GM12878 (cell line): ENCODE results near the gene SLC32A1. TPM values are rescaled to one million over a fixed set of nuclear protein-coding genes. Genes with fewer than 3 reads are reported as not detected.

Experiments
- ATF7 ChIP-seq: fragments of 450-650 bp; IDR thresholded peaks from 2 replicates; pipeline ENCODE4 v1.6.1; 2016; ENCODE audit warnings: low read depth, mild to moderate bottlenecking
- BCL3 ChIP-seq: IDR thresholded peaks from 2 replicates; pipeline ENCODE4 v1.6.1; 2011; ENCODE audit warnings: borderline replicate concordance, low read depth, mild to moderate bottlenecking, moderate library complexity, low read length; ENCODE audit not compliant: insufficient read depth, poor library complexity, severe bottlenecking
- BCLAF1 ChIP-seq: fragments of 450-650 bp; IDR thresholded peaks from 2 replicates; pipeline ENCODE4 v1.6.1; 2017; ENCODE audit warnings: antibody characterized with exemption, mild to moderate bottlenecking, moderate library complexity
- E2F8 ChIP-seq: fragments of 450-650 bp; IDR thresholded peaks from 2 replicates; pipeline ENCODE4 v1.6.1; 2018; ENCODE audit warnings: mild to moderate bottlenecking, low read depth, moderate library complexity; ENCODE audit not compliant: partially characterized antibody
- FOS ChIP-seq: IDR thresholded peaks from 3 replicates; pipeline ENCODE4 v1.6.1; 2011; ENCODE audit warnings: borderline replicate concordance; ENCODE audit not compliant: insufficient read length; ENCODE audit errors: extremely low read depth
- FOXK2 ChIP-seq: fragments of 450-650 bp; IDR thresholded peaks from 2 replicates; pipeline ENCODE4 v1.6.1; 2017; ENCODE audit warnings: mild to moderate bottlenecking, moderate library complexity
- IRF4 ChIP-seq: IDR thresholded peaks from 2 replicates; pipeline ENCODE4 v1.6.1; 2011; ENCODE audit warnings: low read depth, low read length
- MTA3 ChIP-seq: IDR thresholded peaks from 2 replicates; pipeline ENCODE4 v1.6.1; 2012; ENCODE audit warnings: low read length, inconsistent platforms, borderline replicate concordance
- RAD51 ChIP-seq: fragments of 450-650 bp; IDR thresholded peaks from 2 replicates; pipeline ENCODE4 v1.6.1; 2016; ENCODE audit warnings: moderate library complexity, mild to moderate bottlenecking, inconsistent platforms
- RFX5 ChIP-seq: IDR thresholded peaks from 2 replicates; pipeline ENCODE4 v1.6.1; 2011; ENCODE audit warnings: low read depth, low read length, improper control_type of control experiment
- SIN3A ChIP-seq: IDR thresholded peaks from 2 replicates; pipeline ENCODE4 v1.6.1; 2012; ENCODE audit warnings: low read depth, low read length, improper control_type of control experiment
- SP1 ChIP-seq: IDR thresholded peaks from one replicate; pipeline ENCODE4 v1.6.1; 2011; ENCODE audit warnings: low read depth, low read length
- USF2 ChIP-seq: IDR thresholded peaks from 2 replicates; pipeline ENCODE4 v1.6.1; 2011; ENCODE audit warnings: low read depth, low read length, improper control_type of control experiment, borderline replicate concordance
- polyA plus RNA-seq, 11 experiments: library from polyadenylated mRNA; depleted of rRNA in 4 of 11; unstranded in 6 of 11; stranded (reverse) in 5 of 11; fragments of >200 nt; fragmentation: Nextera tagmentation in 4 of 11; fragmentation: Illumina TruSeq in 1 of 11; extraction: Ambion mirVana in 4 of 11; extraction: Trizol in 1 of 11; gene quantifications; 1 replicate in 1 of 11; 2 replicates in 10 of 11; pipeline versions ENCODE4 v1.2.1 to v1.2.3, GENCODE V29; 2011 to 2016; ENCODE audit warnings: inconsistent platforms in 2 of 11, missing spikeins in 2 of 11, low read depth in 1 of 11
- total RNA-seq, 4 experiments: library from RNA; depleted of rRNA in 3 of 4; stranded (reverse); fragments of >200 nt in 3 of 4; fragmentation: Illumina TruSeq in 1 of 4; extraction: Trizol in 1 of 4; gene quantifications; 2 replicates each; pipeline versions ENCODE4 v1.2.1 to v1.2.3, GENCODE V29; 2013 to 2021
- TF ChIP-seq, protein P1 (sequence below): fragments of 450-650 bp; formaldehyde crosslinking; IDR thresholded peaks from 2 replicates; pipeline ENCODE4 v1.4.0; 2022; ENCODE audit warnings: mild to moderate bottlenecking, moderate library complexity
- TF ChIP-seq, protein P2 (sequence below): fragments of 450-650 bp; IDR thresholded peaks from 2 replicates; pipeline ENCODE4 v1.6.1; 2018; ENCODE audit warnings: borderline replicate concordance, mild to moderate bottlenecking; ENCODE audit not compliant: partially characterized antibody

SLC32A1 gene
- total and polyA plus RNA-seq, 10 of the 15 experiments (the other 5 are each of a cell fraction or from before 2014, with no cell fraction given): not detected

DNA sequence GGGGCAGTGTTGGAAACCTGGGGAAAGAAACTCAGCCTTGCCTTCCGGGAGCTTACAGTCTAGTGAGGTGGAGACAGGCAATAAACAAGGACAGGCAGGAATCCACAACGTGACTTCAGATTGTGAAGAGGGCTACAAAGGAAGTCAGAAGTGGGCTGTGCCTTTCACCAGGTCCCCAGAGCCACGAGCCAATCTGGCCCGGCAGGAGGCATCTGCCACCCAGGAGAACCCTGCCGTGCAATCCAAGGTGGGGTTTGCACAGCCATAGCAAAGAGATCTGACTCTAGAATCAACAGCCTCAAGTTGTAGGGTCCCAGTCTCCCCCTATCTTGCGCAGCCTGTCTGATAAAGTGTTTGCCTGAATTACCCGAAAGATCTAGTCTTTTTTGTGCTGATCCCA lies 5.5 kb downstream of the SLC32A1 start (continued):
- TF ChIP-seq BCL3 (no peak), SP1 (no peak), RAD51 (no peak), USF2 (no peak), RFX5 (no peak), BCLAF1 (no peak), IRF4 (no peak), FOS (no peak), MTA3 (no peak), FOXK2 (no peak), SIN3A (no peak), ATF7 (no peak), E2F8 (no peak)
- TF ChIP-seq, protein P1, sequence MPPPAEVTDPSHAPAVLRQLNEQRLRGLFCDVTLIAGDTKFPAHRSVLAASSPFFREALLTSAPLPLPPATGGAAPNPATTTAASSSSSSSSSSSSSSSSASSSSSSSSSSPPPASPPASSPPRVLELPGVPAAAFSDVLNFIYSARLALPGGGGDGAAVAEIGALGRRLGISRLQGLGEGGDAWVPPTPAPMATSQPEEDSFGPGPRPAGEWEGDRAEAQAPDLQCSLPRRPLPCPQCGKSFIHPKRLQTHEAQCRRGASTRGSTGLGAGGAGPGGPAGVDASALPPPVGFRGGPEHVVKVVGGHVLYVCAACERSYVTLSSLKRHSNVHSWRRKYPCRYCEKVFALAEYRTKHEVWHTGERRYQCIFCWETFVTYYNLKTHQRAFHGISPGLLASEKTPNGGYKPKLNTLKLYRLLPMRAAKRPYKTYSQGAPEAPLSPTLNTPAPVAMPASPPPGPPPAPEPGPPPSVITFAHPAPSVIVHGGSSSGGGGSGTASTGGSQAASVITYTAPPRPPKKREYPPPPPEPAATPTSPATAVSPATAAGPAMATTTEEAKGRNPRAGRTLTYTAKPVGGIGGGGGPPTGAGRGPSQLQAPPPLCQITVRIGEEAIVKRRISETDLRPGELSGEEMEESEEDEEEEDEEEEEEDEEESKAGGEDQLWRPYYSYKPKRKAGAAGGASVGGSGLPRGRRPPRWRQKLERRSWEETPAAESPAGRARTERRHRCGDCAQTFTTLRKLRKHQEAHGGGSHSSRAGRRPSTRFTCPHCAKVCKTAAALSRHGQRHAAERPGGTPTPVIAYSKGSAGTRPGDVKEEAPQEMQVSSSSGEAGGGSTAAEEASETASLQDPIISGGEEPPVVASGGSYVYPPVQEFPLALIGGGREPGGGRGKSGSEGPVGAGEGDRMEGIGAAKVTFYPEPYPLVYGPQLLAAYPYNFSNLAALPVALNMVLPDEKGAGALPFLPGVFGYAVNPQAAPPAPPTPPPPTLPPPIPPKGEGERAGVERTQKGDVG (CRISPR knock-in tag): no peak
- TF ChIP-seq, protein P2, sequence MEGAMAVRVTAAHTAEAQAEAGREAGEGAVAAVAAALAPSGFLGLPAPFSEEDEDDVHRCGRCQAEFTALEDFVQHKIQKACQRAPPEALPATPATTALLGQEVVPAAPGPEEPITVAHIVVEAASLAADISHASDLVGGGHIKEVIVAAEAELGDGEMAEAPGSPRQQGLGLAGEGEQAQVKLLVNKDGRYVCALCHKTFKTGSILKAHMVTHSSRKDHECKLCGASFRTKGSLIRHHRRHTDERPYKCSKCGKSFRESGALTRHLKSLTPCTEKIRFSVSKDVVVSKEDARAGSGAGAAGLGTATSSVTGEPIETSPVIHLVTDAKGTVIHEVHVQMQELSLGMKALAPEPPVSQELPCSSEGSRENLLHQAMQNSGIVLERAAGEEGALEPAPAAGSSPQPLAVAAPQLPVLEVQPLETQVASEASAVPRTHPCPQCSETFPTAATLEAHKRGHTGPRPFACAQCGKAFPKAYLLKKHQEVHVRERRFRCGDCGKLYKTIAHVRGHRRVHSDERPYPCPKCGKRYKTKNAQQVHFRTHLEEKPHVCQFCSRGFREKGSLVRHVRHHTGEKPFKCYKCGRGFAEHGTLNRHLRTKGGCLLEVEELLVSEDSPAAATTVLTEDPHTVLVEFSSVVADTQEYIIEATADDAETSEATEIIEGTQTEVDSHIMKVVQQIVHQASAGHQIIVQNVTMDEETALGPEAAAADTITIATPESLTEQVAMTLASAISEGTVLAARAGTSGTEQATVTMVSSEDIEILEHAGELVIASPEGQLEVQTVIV: no peak
- TF ChIP-seq, all 136 proteins: peak for 0
